NCI-H1048 (cell line): ENCODE measurements around the gene CORO2A.

Experiments used
- DNase-seq: peaks from one replicate; lab custom pipeline; 2025; lab: John Stamatoyannopoulos, UW

CORO2A gene, protein sequence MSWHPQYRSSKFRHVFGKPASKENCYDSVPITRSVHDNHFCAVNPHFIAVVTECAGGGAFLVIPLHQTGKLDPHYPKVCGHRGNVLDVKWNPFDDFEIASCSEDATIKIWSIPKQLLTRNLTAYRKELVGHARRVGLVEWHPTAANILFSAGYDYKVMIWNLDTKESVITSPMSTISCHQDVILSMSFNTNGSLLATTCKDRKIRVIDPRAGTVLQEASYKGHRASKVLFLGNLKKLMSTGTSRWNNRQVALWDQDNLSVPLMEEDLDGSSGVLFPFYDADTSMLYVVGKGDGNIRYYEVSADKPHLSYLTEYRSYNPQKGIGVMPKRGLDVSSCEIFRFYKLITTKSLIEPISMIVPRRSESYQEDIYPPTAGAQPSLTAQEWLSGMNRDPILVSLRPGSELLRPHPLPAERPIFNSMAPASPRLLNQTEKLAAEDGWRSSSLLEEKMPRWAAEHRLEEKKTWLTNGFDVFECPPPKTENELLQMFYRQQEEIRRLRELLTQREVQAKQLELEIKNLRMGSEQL

DNA sequence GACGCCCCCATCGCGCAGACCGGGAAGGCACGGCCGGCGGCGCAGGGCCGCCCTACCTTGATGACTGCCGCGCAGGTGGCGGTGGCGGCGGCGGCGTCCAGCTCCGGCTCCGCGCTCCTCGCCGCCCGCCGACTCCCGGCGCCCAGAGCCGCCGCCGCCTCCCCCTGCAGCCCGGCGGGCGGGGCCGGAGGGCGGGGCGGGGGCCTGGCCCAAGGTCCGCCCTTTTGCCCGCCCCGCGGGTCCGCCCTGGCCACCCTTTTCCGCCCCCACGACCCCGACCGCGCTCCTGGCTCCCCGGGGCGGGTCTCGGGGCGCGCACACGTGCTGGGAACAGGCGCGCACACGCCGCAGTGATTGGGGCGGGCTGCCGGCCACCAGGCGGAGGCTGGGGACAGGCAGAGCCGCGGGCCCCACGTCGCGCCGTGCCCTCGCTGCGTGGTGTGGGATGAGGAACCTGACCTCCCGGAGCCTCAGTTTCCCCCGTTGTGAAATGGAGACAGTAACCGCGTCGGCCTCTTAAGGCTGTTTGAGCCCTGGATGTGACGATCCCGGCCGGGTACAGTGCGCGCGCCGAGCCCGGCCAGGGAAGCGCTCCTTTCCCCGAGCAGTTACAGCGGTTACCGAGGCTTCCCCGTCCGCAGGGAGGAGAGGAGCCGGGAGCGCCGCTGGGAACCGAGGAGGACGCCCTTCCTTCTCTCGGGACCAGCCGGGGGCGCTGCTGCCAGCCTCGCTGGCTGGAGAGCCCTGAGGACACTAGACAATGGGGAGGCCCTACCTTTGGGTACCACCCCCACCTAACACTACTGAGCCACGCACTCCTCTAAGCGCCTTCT, at the start of gene CORO2A:
CORO2A (minus strand) TSS at position 135 of the 833 bp plus-strand sequence. CDS start 34,977 bp downstream, outside the sequence.
- DNase-seq: no peak

DNA sequence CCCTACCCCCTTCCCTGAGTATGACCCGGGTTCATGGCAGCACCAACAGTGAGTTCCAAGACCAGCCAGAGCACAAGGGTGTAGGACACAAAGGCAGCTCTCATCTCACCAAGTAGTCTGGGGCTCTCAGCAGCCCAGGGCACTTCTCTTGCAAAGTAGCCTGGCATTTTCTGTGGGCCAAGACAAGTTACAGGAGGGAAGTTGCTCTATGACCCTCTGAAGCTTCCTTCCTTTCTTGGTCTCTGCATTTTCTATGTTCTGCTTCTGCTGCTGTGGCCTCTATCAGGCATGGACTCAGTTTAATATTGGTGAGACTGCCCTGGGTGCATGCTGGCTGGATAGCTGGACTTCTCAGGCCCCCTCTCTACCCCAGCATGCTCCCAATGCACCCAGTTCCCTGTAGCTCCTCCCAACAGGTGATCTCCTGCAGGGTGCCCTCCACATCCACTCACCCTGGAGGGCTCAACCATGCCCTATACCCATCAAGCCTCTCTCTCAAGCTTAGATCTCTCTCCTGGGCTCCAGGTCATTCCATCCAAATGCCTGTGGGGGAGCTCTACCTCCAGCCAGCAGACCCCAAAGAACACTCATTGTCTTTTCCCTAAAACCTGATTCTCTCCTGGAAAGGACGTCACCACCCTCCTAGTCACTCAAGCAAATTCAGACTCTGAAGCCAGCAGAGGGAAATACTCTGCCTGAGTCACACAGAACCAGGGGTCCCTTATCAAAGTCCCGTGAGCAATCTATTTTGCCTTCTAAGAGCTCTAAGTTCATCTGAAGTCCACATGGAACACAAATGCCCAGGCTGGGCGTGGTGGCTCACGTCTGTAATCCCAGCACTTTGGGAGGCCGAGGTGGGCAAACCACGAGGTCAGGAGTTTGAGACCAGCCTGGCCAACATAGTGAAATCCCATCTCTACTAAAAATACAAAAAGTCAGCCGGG, 49.2 kb upstream of the CORO2A start:
- DNase-seq: no peak

DNA sequence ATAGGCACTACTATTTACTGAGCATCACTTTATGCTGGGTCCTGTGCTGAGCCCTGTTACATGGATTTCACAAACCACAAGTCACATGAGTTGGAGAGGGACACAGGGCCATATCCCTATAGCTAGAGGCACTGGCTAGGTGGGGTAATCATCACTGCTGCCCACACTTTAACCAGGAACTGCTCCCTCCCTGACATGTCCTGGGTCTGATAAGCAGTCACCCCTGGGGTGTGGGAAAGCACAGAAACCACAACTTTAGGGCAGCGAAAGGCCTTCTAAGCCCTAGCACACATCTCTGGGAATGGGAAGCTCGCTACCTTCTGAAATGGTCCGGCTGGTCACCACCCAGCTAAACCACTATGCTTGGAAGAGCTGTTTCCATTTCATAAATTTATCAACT, 48.0 kb upstream of the CORO2A start:
- DNase-seq: no peak

DNA sequence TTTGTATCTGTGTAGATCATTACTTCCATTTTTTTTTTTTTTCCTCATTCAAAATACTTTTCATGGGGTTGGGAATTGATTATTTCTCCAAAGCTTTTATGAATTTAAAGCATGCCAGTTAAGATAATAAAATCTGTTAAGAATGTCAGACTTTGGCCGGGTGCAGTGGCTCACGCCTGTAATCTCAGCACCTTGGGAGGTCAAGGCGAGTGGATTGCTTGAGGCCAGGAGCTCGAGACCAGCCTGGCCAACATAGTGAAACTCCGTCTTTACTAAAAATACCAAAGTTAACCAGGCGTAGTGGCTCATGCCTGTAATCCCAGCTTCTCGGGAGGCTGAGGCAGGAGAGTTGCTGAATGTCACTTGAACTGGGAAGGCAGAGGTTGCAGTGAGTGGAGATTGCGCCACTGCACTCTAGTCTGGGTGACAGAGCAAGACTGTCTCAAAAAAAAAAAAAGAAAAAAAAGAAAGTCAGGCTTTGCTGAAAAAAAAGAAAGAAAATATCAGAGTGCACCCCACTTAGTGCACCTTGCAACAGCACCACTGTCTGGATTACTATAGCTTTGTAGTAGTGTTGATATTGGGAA, 44.6 kb upstream of the CORO2A start:
- no peak for DNase-seq

DNA sequence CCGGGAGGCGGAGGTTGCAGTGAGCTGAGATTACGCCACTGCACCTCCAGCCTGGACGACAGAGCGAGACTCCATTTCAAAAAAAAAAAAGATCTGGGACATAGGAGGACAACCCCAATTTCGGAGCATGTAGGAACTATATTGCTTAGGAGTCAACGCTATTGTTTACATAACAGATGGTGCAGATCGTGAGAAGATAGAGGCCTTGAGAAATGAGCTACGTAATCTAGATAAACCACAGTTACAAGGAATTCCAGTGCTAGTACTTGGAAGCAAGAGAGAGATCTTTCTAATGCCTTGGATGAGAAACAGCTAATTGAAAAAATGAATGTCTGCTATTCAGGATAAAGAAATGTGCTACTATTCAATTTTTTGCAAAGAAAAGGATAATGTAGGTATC, 42.7 kb upstream of the CORO2A start:
- DNase-seq: no peak

DNA sequence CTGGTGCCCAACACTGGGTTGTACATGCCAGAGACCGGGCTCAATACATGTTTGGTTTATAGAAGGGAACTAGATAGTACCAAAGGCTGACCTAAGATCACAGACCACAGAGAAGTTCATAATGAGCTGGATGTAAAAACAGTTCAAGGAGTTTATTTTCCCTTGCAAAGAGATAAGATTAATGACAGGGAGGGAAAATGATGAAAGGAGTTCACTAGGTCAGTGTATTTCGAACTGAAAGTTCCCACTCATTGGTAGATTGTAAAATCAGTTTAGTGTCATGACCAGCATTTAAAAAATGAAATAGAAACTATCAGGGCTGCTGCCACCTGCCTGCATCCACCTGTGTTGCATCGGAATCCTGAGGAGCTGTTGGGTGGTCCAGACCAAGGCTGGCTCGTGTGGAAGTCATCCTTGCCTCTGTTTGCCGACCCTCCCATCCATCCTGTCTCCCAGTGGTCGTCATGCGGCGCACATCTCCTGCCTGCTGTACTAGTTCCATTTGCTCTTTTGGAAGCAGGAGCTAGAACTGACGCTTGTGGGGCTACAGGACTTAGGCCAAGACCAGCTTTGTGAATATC, 41.9 kb upstream of the CORO2A start:
- no peak for DNase-seq

DNA sequence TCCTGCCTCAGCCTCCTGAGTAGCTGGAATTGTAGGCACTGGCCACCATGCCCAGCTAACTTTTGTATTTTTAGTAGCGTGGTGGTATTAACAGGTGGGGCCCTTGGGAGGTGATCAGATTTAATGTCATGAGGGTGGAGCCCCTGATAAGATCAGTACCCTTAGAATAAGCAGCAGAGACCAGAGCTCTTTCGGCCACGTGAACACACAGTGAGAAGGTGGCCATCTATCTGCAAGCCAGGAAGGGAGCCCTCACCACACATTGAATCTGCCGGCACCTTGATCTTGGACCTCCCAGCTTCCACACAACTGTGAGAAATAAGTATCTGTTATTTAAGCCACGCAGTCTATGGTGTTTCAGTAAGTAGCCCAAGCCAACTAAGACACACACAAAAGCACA, 40.5 kb upstream of the CORO2A start:
- DNase-seq: no peak

DNA sequence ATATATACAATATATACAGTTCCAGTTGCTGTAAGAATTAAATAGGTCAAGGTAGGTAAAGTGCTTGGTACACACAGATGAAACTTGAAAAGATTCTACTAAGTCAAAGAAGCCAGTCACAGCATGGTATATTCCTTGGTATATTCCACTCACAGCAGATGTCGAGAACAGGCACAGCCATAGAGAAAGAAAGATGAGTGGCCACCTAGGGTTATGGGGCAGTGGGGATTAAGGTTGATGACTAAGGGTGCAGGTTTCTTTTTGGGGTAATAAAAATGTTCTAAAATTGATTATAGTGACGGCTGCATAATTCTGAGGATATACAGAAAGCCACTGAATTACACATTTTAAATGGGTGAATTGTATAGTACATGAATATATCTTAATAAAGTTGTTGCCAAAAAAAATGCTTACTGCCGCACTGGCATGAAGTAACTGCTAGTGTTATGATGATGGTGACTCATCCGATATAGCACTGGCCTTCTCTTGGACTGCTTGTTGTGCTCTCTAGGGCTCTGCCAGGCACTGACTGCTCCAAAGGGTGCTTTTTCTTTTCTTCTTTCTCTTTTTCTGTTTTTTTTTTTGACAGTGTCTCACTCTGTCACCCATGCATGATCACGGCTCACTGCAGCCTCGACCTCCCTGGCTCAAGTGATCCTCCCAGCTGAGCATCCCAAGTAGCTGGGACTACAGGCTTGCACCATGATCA, 39.5 kb upstream of the CORO2A start:
- no peak for DNase-seq

DNA sequence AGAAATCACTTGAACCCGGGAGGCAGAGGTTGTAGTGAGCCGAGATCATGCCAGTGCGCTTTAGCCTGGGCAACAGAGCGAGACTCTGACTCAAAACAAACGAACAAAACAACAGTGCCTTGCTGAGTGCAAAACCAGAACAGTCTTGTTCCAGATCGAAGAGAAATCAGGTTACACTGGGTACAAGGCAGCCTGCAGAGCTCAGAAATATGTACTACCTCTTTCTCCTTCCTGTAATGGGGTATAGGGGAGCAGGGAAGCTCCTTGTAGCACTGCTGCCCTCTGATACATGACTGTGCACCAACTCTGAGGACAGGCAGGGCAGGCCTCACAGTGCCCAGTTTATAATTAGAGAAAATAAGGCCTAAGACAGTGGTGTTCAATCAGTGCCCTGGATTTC, 38.4 kb upstream of the CORO2A start:
- no peak for DNase-seq

DNA sequence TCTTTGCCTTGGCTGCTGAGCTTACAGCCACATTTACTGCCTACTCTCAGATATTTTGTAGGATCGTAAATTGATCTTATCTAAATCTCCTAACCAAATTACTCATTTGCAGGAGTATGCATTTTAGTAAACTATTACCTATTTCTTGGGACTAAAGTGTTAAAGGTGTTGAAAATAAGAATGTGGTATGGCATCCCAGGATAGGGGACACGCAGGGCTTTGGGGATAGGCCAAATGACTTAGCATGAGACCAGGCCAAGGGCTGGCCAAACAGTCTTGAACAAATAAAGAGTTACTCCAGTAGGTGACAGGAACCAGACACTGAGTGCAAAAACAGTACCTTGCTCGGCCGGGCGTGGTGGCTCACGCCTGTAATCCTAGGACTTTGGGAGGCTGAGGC, 37.9 kb upstream of the CORO2A start:
- DNase-seq: no peak

DNA sequence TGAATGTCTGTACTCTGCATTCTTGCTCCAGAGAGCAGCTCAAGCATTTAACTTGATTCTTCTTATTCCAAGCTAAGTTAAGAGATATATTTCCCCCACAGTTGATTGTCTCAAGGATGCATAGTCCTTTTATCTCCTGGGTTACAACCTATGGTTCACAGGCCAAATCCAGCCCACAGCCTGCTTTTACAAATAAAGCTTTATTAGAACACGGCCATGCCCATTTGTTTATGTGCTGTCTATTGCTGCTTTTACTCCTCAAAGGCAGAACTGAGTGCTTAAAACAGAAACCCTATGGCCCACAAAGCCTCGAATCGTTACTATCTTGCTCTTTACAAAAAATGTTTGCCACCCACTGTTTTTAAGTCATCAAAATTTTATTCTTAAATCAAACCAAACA, 37.2 kb upstream of the CORO2A start:
- DNase-seq: no peak

DNA sequence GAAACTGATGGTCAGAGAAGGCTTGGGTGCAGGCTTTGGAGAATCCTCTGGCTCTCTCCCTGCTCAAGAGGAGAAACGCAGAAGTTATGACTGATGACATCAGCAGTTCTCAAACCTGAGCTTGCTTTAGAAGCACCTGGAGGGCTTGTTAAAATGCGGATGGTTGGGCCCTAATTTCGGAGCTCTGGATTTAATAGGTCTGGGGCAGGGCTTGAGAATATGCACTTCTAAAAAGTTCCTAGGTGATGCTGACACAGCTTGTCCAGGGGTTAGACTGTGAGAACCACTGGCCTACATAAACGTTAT, 36.6 kb upstream of the CORO2A start:
- no peak for DNase-seq

DNA sequence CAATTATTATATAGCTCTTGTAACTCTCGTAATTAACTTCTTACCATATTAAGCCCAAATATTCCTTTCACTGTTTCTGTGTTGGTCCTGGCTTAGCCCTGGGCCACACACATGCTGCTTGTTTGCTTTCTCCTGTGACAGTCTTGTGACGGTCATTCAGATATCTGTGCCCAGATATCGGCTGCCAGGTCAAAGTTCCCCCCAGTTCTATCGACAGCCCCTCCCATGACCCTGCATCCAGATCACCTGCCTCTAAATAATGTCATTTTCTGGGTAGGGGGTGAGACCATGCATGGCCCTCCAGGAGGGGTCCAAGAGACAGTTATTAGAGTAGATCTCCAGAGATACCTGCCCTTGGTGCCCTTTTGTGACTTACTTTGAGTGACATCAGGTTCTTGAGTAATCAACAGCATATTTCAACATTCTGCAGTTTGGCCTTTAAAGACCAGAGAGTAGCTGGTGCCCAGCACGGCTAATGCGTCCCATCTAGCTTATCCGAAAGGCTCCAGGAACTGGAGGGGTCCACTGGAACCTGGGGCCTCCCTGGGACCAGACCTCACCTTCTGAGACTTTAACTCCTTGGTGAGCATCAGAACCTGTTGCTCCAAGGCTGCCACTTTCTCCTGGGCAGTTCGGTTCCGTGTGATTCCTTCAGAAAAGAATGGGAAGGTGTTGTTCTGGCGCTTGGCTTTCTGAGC, 36.1 kb upstream of the CORO2A start:
- no peak for DNase-seq

DNA sequence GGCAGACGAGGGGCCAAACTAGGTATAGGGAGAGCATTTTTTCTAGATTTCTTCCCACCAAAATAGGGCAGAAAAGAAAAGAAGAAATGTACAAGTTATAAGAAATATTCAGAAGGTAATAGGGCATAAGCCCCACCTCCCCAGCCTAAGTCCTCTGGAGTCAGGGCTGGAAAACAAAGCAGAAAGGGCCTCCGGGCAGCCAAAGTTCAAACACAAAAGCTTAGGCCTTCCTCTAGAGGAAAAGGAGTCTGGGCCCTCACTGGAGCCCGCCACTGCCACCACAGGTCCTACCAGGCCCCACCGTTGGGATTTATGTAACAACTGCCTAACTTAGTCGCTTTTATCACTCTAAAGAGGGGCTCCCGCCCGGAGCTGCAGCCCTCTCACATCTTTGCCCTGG, 35.4 kb upstream of the CORO2A start:
- DNase-seq: no peak

DNA sequence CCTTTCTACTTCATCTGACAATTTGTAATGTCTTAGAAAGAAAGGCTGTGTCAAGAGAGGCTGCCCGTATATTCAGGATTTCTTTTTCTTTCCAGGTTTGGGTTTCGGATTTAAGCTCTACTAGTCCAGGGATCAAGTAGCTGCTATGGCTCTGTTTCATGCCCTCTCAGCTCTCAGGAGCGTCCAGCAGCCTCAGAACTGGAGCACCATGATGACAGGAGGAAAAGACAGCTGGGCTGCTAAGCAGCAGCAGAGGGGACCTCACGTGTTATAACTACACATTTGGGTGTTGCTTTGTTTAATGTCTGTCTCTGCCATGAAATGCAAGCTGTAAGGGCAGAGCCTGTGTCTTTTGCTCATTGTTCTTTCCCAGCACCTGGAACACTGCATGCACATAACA, 34.5 kb upstream of the CORO2A start:
- no peak for DNase-seq

DNA sequence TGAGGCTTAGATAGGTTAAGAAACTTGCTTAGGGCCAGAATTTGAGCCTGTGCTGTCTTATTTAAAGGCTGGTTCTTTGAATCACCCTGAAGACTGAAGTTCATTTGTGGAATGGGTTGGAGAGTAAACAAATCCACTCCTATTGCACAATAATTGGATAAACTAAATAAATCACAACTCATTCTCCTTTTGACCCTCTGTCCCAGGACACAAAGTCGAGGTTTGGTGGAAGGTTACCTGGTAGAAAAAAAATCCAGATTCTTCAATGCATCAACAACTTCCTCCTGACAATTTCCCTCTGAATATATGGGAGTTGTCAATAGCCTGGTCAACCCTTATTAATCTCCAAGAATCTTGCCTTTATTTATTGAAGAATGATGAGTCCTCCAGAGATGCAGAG, 34.1 kb upstream of the CORO2A start:
- DNase-seq: no peak

DNA sequence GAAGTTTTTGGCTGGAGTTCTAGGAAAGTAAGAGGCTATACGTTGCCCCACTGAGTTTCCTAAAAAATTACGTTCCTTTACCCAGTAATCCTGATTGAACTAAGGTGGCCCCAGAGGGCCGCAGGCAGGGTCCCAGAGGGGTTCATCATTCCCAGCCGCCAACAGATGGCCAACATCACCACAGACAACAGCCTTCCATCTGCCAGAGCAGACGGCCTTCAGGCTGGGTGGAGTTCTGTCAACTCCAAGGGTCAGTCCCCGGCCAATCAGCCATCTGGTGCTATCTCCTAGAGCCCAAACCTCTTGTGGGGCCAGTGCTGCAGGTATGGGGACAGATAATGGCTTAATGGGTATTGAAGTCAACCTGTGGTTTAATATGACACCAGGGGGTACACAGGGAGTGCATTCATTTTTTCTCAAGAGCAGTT, 32.6 kb upstream of the CORO2A start:
- no peak for DNase-seq

DNA sequence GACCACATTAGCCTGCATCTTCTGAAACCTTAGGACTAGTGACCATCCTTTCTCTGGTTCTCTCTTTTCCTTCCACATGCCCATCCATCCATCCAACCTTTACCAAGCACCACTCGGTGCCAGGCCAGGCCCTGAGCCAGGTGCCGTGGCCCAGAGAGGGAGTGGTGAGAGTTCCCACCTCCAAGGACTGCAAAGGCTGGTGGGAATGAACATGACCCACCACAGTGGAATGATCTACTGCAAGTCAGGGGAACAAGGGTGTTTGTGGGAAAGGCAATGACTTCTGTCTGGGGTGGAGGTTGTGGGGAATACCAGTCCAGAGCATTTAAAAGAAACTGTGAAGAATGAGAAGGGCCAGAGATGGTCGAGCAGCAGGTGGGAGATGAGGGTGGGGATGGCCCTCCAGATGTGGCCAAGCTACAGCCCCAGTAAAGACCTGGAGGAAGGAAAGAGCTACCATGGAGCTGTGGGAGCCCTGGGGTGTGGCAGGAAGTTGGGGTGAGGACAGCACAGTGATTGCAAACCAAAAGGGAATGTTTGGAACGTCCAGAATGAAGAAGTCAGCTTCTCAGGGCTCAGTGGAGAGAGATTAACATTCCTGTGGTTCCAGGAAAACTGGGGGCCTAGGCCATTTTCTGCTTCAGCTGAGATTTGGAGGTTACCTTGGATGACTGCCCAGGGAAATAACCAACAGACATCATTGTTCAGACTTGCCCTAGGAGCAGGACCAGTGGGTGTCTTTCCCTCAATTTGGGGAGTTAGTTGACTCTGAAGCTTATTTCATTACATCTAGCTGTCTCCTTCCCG, 30.7 kb upstream of the CORO2A start:
- no peak for DNase-seq

DNA sequence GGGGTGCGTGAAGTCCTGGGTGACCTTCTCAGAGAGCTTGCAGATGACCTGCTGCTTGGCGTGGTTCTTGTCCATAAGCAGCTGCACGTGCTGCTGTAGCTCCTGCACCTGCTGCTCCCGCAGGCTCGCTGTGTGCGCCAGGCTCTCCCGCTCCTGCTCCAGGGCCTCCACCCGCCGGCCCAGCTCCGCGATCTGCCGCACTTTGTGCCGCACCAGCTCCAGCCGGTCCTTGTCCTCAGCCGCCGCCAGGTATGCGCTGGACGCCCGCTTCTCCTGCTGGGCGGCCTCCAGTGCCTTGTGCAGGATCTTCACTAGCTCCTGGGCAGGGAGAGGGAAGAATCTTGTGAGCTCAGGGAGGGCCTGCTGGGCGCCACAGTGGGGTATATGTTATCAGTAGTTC, 28.5 kb upstream of the CORO2A start:
- DNase-seq: no peak
